Thoracic aorta (tissue), 2 donors: ENCODE measurements around the gene CORO1C. TPM values are rescaled to one million over a fixed set of nuclear protein-coding genes. Genes with fewer than 3 reads are reported as not detected.

Experiments
- ATAC-seq: fragments of 150-250 bp; one replicate; pipeline ENCODE4 v1.8.0; 2017; ENCODE audit warnings: low read depth; ENCODE audit not compliant: insufficient number of reproducible peaks, low FRiP score
- DNase-seq: peaks from one replicate; pipeline ENCODE4 v3.0.0-alpha.2; 2020; ENCODE audit warnings: low spot score
- H3K27ac ChIP-seq, 2 donors: fragments of 200-600 bp; sonication (generic); 1 replicate in 1 of 2; 2 replicates in 1 of 2; pipeline ENCODE4 v1.5.1; 2016; ENCODE audit warnings: mild to moderate bottlenecking in 2 of 2, moderate library complexity in 2 of 2
- H3K27me3 ChIP-seq: fragments of 200-600 bp; sonication (generic); replicated peaks from 2 replicates; pipeline ENCODE4 v1.6.0; 2016; ENCODE audit warnings: mild to moderate bottlenecking; ENCODE audit not compliant: insufficient read depth
- H3K36me3 ChIP-seq: fragments of 200-600 bp; sonication (generic); one replicate; pipeline ENCODE4 v1.5.1; 2016
- H3K4me1 ChIP-seq, 2 donors: fragments of 200-600 bp; sonication (generic); 1 replicate in 1 of 2; 2 replicates in 1 of 2; pipeline versions ENCODE4 v1.5.1 to v1.6.0; 2016; ENCODE audit warnings: low read depth in 2 of 2, mild to moderate bottlenecking in 1 of 2; ENCODE audit not compliant: control insufficient read depth in 1 of 2
- H3K4me3 ChIP-seq: fragments of 200-600 bp; sonication (generic); 2 replicates; pipeline ENCODE4 v1.5.1; 2016; ENCODE audit warnings: mild to moderate bottlenecking
- H3K9me3 ChIP-seq: fragments of 200-600 bp; sonication (generic); 2 replicates; pipeline ENCODE4 v1.5.1; 2016
- total RNA-seq, 2 donors: library from RNA; depleted of rRNA; stranded (reverse); fragments of >200 nt; gene quantifications; one replicate each; pipeline versions ENCODE4 v1.1.0 to v1.2.3, GENCODE V29; 2016
- TF ChIP-seq, protein P1 (sequence below): fragments of 200-600 bp; sonication (generic); IDR thresholded peaks from one replicate; pipeline ENCODE4 v1.5.1; 2019; ENCODE audit warnings: antibody characterized with exemption

CORO1C gene
- total RNA-seq, 2 donors from 2014 or later, result 157 to 208 TPM

DNA sequence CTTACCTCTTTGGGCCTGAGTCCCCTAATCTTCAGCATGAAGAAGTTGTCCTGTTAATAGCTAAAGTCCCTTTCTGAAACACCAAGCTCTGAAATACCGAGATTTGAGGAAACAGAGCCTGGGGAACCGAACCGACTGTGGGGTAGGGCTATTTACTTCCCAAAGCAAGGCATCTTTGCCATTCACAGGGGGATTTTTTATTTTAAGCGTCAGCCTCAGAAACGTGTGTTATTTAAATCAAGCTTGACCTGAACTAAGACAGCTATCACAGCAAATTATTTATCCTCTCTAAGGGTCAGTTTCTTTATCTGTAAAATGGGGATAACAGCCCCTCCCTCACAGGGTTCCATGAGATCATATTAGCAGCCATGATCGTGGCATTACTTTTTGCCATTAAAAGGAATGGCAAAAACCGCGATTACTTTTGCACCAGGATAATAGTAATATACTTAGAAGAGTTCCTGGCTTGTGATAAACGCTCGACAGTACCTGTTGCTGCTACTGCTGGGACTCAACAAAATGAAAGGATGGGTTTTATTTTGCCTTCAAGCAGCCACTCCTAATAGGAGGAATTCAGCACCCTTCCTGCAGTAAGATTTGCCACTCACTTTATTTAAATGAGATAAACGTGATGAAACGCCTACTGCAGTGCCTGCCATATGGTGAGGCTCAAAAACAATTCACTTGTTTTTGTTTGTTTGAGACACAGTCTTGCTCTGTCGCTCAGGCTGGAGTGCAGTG lies 1.3 kb upstream of the CORO1C start:
- no peaks in the 10 kb centered on the region for H3K9me3 ChIP-seq

DNA sequence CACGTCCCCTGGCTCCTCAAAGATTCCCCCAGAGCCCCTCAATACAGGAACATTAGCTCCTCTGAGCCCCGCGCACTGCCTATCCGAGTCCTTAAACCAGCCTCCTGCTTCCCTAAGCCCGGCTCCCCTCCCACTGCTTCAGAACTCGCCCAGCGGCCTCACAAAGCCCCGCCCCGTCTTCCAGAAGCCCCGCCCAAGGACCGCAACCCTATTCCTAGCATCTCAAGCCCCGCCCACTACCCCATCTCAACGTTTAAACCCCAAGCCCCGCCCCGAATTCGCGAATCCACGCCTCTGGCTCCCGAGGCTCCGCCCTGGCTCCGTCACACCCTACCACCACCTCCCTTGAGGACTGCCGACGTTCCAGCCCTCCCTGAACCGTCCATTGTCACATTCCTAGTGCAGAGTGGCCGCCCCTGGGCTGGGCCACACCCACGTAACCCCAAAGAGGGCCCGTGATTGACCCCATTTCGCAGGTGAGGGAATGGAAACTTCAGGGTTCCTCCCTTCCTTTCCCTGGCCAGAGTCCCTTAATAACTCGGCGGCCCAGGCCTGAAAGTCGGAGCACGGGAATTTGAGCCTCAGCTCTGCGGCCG lies 646 bp upstream of the CORO1C start:
- no peaks in the 10 kb centered on the region for H3K36me3 ChIP-seq
- peaks cover 14 to 44% of the 10 kb centered on the region in 2 donors for H3K4me1 ChIP-seq
- peak; percentile 99 for DNase-seq
- no peaks in the 10 kb centered on the region for H3K9me3 ChIP-seq
- H3K27me3 ChIP-seq, result no peaks in the 10 kb centered on the region
- peak overlapping the region; percentile 92 to 98 for H3K27ac ChIP-seq
- ATAC-seq, result peak; percentile 78
- H3K4me3 ChIP-seq, result peak overlapping the region; percentile 94
- TF ChIP-seq, protein P1, sequence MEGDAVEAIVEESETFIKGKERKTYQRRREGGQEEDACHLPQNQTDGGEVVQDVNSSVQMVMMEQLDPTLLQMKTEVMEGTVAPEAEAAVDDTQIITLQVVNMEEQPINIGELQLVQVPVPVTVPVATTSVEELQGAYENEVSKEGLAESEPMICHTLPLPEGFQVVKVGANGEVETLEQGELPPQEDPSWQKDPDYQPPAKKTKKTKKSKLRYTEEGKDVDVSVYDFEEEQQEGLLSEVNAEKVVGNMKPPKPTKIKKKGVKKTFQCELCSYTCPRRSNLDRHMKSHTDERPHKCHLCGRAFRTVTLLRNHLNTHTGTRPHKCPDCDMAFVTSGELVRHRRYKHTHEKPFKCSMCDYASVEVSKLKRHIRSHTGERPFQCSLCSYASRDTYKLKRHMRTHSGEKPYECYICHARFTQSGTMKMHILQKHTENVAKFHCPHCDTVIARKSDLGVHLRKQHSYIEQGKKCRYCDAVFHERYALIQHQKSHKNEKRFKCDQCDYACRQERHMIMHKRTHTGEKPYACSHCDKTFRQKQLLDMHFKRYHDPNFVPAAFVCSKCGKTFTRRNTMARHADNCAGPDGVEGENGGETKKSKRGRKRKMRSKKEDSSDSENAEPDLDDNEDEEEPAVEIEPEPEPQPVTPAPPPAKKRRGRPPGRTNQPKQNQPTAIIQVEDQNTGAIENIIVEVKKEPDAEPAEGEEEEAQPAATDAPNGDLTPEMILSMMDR, result no peak

More for the DNA sequence above, 1.3 kb upstream of the CORO1C start:
- H3K36me3 ChIP-seq, result no peaks in the 10 kb centered on the region
- ATAC-seq, result no peak
- TF ChIP-seq, protein P1, result no peak
- H3K4me1 ChIP-seq, result peaks cover 9 to 37% of the 10 kb centered on the region in 2 donors
- H3K27me3 ChIP-seq, result no peaks in the 10 kb centered on the region
- H3K4me3 ChIP-seq, result peak overlapping the region; percentile 94
- no peak for DNase-seq
- peak overlapping the region; percentile 92 to 98 for H3K27ac ChIP-seq

DNA sequence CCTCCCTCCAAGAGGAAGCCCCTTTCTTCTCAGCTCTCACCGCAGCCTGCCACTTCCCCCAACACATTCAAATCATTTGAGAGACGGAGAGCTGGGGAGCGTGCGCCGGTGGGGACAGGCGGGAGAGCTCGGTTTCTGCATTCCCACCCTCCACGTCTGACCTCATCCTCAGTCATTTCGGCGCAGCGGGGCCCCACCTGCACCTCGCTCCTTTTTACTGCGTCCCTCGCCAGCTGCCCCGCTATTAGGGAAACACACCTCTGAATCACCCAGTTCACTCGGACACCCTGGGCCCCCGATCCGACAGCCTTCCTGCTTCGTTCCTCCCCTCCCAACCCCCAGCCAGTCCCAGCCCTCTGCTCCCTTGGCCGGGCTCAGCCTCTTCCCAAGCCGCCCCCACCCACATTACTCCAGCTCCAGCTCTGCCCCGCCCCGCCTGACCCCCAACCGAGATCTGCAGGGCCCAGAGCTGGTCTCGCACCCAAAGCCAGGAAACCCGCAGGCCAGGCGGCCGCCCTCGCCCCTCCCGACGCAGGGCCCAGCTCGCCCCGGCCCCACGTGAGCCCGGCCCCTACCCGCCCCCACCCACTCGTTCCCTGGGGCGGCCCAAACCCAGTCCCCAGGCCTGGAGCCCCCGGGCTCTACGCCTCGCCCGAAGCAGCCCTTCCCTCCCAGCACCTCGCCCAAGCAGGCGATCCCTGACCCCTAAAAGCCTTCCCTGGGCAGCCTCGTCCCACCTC lies 783 bp downstream of the CORO1C start:
- no peaks in the 10 kb centered on the region for H3K36me3 ChIP-seq
- DNase-seq (peak; percentile 53), ATAC-seq (no peak)
- no peaks in the 10 kb centered on the region for H3K9me3 ChIP-seq
- peak overlapping the region; percentile 92 to 98 for H3K27ac ChIP-seq
- TF ChIP-seq, protein P1, result no peak
- H3K27me3 ChIP-seq, result no peaks in the 10 kb centered on the region
- peaks cover 20 to 54% of the 10 kb centered on the region in 2 donors for H3K4me1 ChIP-seq
- H3K4me3 ChIP-seq, result peak overlapping the region; percentile 94

DNA sequence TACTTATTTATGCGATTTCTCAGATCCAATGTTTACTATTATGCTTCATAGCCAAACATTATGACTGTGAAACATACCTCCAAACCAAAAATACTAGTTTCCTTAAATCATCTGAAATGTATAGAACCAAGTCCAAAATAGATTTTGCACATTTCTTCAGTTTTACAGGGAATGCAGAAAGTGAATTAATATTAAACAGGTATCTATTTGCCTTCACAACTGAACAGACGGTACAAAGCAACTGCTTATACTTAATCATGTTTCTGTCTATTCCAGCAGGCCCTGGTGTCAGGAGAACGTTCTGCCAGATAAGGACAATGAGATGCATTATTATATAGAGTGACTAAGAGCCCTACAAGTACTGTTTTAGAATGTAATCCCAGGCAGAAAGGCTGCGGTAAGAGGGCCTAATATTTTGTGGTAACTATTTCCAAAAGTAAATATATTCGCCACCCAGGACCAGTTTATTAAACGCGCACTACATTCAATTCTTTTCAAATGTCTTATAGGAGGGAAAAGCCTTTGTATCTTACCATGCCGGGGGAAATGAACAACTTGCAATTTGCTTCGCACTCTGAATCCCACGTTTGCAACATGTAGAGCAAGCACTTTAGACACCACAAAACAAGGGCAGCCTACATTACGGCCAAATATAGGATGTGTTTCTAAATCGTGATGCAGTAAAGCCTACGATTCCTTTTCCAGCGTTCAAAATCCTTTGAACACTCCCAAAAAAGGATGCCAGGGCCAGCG lies 1.5 kb downstream of the CORO1C start:
- ATAC-seq (no peak), DNase-seq (no peak)
- H3K4me1 ChIP-seq, result peaks cover 28 to 61% of the 10 kb centered on the region in 2 donors
- TF ChIP-seq, protein P1, result no peak
- H3K27ac ChIP-seq, result peak overlapping the region; percentile 92 to 98
- H3K36me3 ChIP-seq, result no peaks in the 10 kb centered on the region
- H3K4me3 ChIP-seq, result peak overlapping the region; percentile 94
- no peaks in the 10 kb centered on the region for H3K9me3 ChIP-seq
- H3K27me3 ChIP-seq, result no peaks in the 10 kb centered on the region
